Gastroesophageal sphincter (tissue), 4 donors: ENCODE measurements around the gene PLEKHG3. TPM values are rescaled to one million over a fixed set of nuclear protein-coding genes. Genes with fewer than 3 reads are reported as not detected.

Source experiments
- ATAC-seq: fragments of 150-250 bp; one replicate; pipeline ENCODE4 v1.9.1; 2016; ENCODE audit warnings: mild to moderate bottlenecking, moderate library complexity
- H3K27ac ChIP-seq, 4 donors: fragments of 200-600 bp; sonication (generic) in 3 of 4; 1 replicate in 3 of 4; 2 replicates in 1 of 4; pipeline ENCODE4 v1.5.1; 2016 to 2019
- H3K27me3 ChIP-seq: fragments of 200-600 bp; sonication (generic); one replicate; pipeline ENCODE4 v1.5.1; 2019
- H3K36me3 ChIP-seq, 2 donors: fragments of 200-600 bp; sonication (generic); one replicate each; pipeline ENCODE4 v1.5.1; 2019; ENCODE audit warnings: control low read depth in 1 of 2
- H3K4me1 ChIP-seq, 3 donors: fragments of 200-600 bp; sonication (generic); 1 replicate in 2 of 3; 2 replicates in 1 of 3; pipeline ENCODE4 v1.5.1; 2016 to 2019; ENCODE audit warnings: control low read depth in 2 of 3
- H3K4me3 ChIP-seq, 2 donors: fragments of 200-600 bp; sonication (generic); one replicate each; pipeline ENCODE4 v1.5.1; 2019; ENCODE audit warnings: mild to moderate bottlenecking in 1 of 2, moderate library complexity in 1 of 2
- H3K9me3 ChIP-seq, 3 donors: fragments of 200-600 bp; sonication (generic); one replicate each; pipeline ENCODE4 v1.5.1; 2017 to 2019; ENCODE audit warnings: control low read depth in 2 of 3
- EP300 ChIP-seq: sonication (generic); formaldehyde crosslinking; IDR thresholded peaks from one replicate; pipeline ENCODE4 v1.6.1; 2017; ENCODE audit warnings: antibody characterized with exemption, mild to moderate bottlenecking
- POLR2A ChIP-seq, 2 donors: fragments of 450-650 bp; IDR thresholded peaks; one replicate each; pipeline ENCODE4 v1.6.1; 2017; ENCODE audit warnings: antibody characterized with exemption in 2 of 2, mild to moderate bottlenecking in 2 of 2, moderate library complexity in 1 of 2
- POLR2AphosphoS5 ChIP-seq: sonication (generic); formaldehyde crosslinking; IDR thresholded peaks from one replicate; pipeline ENCODE4 v1.6.1; 2017; ENCODE audit warnings: antibody characterized with exemption
- WGBS, 2 donors: methylation state at CpG; one replicate each; pipeline ENCODE4 v1.1.5; 2018; ENCODE audit warnings: low coverage in 1 of 2; 5-methylcytosine and 5-hydroxymethylcytosine counted together
- total RNA-seq, 4 donors: library from RNA; depleted of rRNA; stranded (reverse); fragments of >200 nt; gene quantifications; one replicate each; pipeline ENCODE4 v1.1.0, GENCODE V29; 2016
- TF ChIP-seq, protein P1 (sequence below), 4 experiments: fragments of 200-600 bp in 2 of 4; fragments of 450-650 bp in 2 of 4; sonication (generic) in 1 of 4; IDR thresholded peaks; one replicate each; pipeline ENCODE4 v1.5.1; 2017 to 2019; ENCODE audit warnings: antibody characterized with exemption in 4 of 4, mild to moderate bottlenecking in 2 of 4, moderate library complexity in 2 of 4

PLEKHG3 gene
- total RNA-seq, 4 donors from 2014 or later: 44.2 to 79.4 (median 57.7) TPM

DNA sequence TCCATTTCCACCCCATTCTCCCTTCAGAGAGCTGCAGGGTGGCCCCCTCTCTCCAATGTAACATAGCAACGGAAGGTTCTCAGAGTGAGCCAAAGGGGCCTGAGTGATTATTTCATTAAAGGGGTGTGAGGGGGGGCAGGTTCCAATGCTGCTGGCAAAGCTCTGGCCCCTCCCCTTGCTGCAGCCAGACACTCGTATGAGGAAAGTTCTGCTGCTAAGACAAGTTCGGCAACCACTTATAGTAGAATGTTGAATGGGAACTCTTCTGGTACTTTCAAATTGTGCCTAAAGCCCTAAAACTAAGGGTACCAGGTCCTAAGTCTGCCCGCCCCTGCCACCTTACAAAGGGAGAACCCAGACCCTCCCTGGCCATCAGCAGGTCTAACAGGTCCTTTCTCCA, 49.8 kb downstream of the PLEKHG3 start:
- TF ChIP-seq POLR2AphosphoS5 (no peak), EP300 (no peak), POLR2A (IDR thresholded peaks at IDR 0.05) (no peak)
- TF ChIP-seq, protein P1, sequence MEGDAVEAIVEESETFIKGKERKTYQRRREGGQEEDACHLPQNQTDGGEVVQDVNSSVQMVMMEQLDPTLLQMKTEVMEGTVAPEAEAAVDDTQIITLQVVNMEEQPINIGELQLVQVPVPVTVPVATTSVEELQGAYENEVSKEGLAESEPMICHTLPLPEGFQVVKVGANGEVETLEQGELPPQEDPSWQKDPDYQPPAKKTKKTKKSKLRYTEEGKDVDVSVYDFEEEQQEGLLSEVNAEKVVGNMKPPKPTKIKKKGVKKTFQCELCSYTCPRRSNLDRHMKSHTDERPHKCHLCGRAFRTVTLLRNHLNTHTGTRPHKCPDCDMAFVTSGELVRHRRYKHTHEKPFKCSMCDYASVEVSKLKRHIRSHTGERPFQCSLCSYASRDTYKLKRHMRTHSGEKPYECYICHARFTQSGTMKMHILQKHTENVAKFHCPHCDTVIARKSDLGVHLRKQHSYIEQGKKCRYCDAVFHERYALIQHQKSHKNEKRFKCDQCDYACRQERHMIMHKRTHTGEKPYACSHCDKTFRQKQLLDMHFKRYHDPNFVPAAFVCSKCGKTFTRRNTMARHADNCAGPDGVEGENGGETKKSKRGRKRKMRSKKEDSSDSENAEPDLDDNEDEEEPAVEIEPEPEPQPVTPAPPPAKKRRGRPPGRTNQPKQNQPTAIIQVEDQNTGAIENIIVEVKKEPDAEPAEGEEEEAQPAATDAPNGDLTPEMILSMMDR (IDR thresholded peaks at IDR 0.05): no peak
- Histone ChIP-seq H3K4me3 (no peak overlapping the region), H3K9me3 (no peaks in the 10 kb centered on the region), H3K27ac (no peak overlapping the region), H3K4me1 (peaks cover 0 to 19% (median 0%) of the 10 kb centered on the region in 3 donors), H3K36me3 (peaks cover 0 to 8% of the 10 kb centered on the region in 2 donors), H3K27me3 (peaks cover 7% of the 10 kb centered on the region)
- WGBS, 2 donors: 40 to 83% methylated on average over 1 of the region's 4 CpGs
- ATAC-seq: no peak

DNA sequence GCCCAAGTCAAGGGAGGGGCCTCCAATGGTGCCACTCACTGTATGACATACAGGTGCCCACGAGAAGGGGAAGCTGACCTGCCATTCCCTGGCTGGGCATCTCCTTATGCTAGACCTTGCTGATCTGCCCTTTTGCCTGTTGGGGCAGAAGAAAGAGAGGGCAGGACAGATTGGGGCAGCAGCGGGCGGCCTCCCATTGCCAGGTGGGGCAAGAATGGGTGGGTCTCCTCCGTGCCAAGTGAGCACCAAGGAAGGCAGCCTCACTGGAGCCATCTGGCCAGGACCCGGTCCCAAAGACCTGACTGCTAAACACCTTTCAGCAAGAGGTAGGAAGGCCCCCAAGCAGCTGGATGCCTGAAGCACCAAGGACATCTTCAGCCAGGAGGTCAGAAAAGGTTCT, 50.5 kb downstream of the PLEKHG3 start:
- H3K27ac ChIP-seq: no peak overlapping the region
- H3K4me1 ChIP-seq: peaks cover 0 to 26% (median 0%) of the 10 kb centered on the region in 3 donors
- H3K4me3 ChIP-seq: no peak overlapping the region
- no peaks in the 10 kb centered on the region for H3K9me3 ChIP-seq
- no peak for TF ChIP-seq EP300
- no peak for TF ChIP-seq POLR2AphosphoS5
- TF ChIP-seq, protein P1 (IDR thresholded peaks at IDR 0.05): no peak
- TF ChIP-seq POLR2A (IDR thresholded peaks at IDR 0.05): no peak
- H3K27me3 ChIP-seq: peaks cover 7% of the 10 kb centered on the region
- no peak for ATAC-seq
- WGBS, 2 donors: no CpG with 5 or more reads among the region's 5 CpGs
- H3K36me3 ChIP-seq: peaks cover 0 to 1% of the 10 kb centered on the region in 2 donors

DNA sequence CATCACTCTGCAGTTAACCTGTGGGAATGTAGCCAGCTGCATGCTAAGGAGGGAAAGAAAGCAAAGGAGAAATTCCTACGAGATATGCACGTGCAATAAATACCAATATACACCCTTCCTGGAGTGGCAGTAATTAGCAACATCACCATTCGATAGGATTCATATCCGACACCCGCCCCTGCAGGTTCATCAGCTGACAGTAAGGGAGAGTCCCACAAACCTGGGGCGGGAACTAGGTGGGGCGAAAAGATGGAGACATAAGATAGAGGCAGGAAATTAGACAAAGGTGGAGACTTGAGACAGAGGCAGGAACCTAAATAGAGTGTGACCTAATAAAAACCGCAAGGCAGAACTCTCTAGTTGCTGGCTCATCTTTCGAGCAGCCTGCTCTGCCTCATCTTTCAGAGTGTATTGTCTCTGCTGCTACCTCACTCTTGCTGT, 51.6 kb downstream of the PLEKHG3 start:
- Histone ChIP-seq H3K27ac (no peak overlapping the region), H3K9me3 (no peaks in the 10 kb centered on the region), H3K4me3 (no peak overlapping the region), H3K27me3 (peaks cover 7% of the 10 kb centered on the region), H3K4me1 (peaks cover 0 to 32% (median 0%) of the 10 kb centered on the region in 3 donors), H3K36me3 (no peaks in the 10 kb centered on the region)
- TF ChIP-seq, protein P1 (IDR thresholded peaks at IDR 0.05): no peak
- no peak for TF ChIP-seq POLR2AphosphoS5
- TF ChIP-seq EP300: no peak
- TF ChIP-seq POLR2A (IDR thresholded peaks at IDR 0.05): no peak
- ATAC-seq: no peak
- WGBS, 2 donors: 61 to 71% methylated on average over 6 to 9 of the region's 9 CpGs

DNA sequence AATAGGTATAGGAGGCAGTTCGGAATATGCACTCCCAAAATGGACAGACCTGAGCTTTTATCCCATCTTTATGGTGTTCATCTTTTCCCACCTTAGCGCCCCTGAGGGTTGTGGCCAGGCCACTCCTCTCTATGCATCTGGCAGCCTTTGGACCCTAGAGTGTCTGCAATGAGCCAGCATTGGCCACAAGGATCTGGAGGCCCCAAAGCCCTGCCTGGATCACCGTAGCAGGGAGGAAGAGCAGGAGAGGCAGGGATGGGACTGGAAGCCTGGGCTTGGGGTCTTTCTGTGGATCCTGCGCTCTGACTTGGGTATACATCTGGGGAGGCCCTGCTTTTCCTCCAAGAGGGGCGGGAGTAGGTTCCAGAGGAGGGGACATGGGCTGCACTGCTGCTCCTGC, 52.5 kb downstream of the PLEKHG3 start:
- Histone ChIP-seq H3K4me1 (peaks cover 0 to 41% (median 5%) of the 10 kb centered on the region in 3 donors), H3K4me3 (no peak overlapping the region), H3K9me3 (no peaks in the 10 kb centered on the region), H3K27me3 (peaks cover 7% of the 10 kb centered on the region), H3K36me3 (no peaks in the 10 kb centered on the region), H3K27ac (no peak overlapping the region)
- whole genome bisulfite sequencing, 2 donors: 100% methylated on average over 1 of the region's 5 CpGs
- no peak for ATAC-seq
- TF ChIP-seq, protein P1 (IDR thresholded peaks at IDR 0.05): no peak
- no peak for TF ChIP-seq POLR2A (IDR thresholded peaks at IDR 0.05)
- no peak for TF ChIP-seq POLR2AphosphoS5
- no peak for TF ChIP-seq EP300

DNA sequence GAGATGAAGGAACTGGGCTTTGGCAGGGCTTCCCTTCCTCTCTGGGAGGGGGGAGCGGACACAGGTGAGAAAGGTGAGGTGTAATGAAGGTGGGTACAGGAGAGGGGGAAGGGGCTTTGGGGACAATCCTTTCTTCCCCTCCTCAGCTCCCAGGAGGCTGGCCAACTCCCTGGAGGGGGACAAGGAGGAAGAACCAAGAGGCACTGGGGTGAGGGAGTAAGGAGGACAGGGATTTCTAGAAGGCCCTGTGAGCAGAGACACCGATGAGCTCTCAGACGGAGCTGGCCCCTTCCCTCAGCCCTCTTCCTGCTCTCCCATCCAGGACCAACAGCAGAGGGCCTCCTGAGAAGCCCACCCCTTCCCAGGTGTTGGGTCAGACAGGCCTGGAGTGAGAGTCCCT, 53.4 kb downstream of the PLEKHG3 start:
- Histone ChIP-seq H3K36me3 (no peaks in the 10 kb centered on the region), H3K27ac (no peak overlapping the region), H3K9me3 (no peaks in the 10 kb centered on the region), H3K4me1 (peaks cover 0 to 50% (median 12%) of the 10 kb centered on the region in 3 donors), H3K27me3 (peaks cover 7% of the 10 kb centered on the region), H3K4me3 (no peak overlapping the region)
- ATAC-seq: no peak
- 85% methylated on average over 2 of the region's 3 CpGs; no CpG with 5 or more reads in 1 of the 2 donors for WGBS, 2 donors
- no peak for TF ChIP-seq EP300
- TF ChIP-seq POLR2A (IDR thresholded peaks at IDR 0.05): no peak
- TF ChIP-seq, protein P1 (IDR thresholded peaks at IDR 0.05): no peak
- no peak for TF ChIP-seq POLR2AphosphoS5
